NOMO-1 treated with DMSO at 0.1 percent for 48 hours (cell line): ENCODE results near the gene DIAPH3.
A peak's percentile ranks its signal among the peaks of the same experiment; 100 is the strongest.

Experiments
- DNase-seq: peaks from one replicate; lab custom pipeline; 2025; ENCODE audit not compliant: unreplicated experiment; lab: John Stamatoyannopoulos, UW

Gene DIAPH3

DNA sequence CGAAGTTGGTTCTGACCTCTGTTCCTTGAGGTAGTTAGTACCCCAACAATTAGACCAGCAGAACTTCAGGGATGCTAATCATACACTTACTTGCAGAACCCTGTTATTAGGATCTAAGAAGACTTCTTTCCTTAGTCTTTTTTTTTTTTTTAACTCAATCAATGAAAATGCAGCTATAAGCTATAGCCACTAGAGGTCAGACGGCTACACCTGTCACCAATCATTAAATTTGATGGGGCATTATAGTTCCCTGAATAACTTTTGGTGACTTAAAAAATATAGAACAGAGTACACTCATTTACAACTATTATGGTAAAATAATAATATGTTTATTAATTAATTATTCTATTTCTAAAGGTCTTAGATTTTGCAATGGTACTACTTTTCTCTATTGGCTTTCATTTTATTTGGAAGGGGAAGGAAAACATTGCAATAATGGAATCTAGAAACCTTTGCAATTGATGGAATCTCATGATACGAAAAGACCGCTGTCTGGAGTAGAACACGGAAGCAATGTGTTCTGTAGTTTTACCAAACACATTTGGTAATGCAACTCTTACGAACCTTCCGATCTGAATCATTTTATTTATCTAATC lies 483.2 kb downstream of the DIAPH3 start:
- peak; percentile 35 for DNase-seq

DNA sequence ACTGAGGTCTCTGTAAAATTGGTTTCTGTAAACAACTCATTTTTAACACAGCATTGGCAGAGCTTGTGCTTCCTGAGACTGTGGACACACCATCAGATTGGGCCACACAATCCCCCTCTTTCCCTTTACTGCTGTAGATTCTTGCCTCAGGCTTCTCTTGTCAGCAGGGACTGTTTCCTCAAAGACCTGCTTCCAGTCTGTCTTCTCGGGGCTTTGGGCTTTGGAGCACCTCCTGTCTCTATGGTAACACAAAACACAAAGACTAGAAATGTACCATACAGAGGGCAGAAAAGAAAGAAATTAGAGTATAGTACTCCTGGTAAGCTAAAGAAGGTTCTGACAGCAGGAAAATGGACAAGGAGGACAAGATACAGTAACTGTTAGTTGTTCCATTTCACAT lies 484.5 kb downstream of the DIAPH3 start:
- no peak for DNase-seq

DNA sequence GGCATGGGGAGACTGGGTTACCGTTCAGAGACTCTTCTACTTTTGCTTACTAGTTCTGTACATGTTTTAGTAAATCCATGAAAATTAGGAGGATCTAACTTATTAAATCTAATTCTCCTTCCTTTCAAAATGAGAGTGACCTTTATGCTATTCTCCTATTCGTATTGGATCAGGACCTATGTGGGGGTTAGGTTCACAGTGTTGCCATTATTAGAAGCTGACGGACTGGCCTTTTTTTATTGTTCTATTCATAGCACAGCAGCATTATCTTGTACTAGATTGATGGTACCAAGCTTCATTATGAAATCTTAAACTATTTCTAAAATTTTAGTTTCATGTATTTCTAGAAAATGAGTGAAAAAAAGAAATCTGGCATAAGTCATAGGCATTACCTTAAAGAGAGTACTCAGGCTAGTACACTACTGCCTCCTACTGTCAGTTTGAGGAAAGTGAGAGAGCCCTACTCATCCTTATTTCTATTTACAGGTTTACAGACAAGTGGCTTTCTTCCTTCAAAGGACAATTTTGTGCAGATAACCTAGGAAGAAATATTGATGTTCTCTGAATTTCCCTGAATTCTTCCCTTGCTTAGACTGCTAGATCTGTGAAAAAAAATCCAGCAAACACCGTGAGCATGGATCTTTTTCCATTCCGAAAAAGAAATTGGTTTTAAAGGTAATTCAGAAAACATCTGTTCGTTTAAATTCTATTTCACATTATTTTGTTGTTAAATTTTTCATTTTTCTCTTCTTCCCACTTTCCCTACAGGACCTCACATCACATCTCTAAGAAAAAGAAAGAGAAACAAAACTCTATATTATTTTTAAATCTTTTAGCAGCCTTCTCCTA lies 485.5 kb downstream of the DIAPH3 start:
- DNase-seq, result peak; percentile 61

DNA sequence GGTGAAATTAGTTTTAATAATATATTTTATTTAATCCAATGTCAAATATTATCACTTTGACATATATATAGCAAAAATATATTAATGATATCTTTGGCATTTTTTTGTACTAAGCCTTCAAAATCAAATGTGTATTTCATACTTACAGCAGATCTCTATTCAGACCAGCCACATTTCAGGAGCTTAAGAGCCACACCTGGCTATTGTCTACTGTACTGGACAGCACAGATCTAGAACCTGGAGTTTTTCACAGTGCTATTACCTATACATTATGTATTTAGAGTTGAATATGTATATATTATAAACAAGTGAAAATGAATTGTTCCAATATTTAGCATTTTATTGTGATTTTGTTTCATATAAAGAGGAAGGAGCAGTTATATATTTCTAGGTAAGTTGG lies 486.3 kb downstream of the DIAPH3 start:
- no peak for DNase-seq

- DNase-seq, result no peak
These were observed 489.1 kb downstream of the DIAPH3 start for GRCh38 chr13:59674616-59675015.

GRCh38 chr13:59673286-59673685 lies 490.4 kb downstream of the DIAPH3 start:
- peak; percentile 35 for DNase-seq

DNA sequence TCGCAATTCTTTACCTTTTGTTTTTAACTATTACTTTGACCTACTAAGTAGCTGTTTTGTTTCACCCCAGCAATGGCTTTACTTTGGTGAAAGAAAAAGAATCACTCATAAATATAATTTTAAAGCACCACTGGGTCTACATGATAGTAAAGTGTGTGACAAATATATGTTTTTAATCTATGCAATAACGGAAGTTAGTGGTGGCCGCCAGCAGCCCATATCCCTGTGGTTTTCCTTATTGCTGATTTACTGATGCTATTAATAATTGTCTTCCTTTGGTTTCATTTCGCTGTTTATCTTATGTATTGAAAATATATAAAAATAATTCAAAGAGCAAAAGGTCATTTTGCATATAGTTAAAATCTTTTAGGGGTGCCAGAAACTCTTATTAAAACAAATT lies 491.3 kb downstream of the DIAPH3 start:
- DNase-seq, result no peak

- DNase-seq, result no peak
These were observed 491.8 kb downstream of the DIAPH3 start for GRCh38 chr13:59671881-59672280.

GRCh38 chr13:59666504-59666903 lies 497.2 kb downstream of the DIAPH3 start:
- peak; percentile 89 for DNase-seq

GRCh38 chr13:59665732-59666131 lies 498.0 kb downstream of the DIAPH3 start:
- DNase-seq, result no peak

GRCh38 chr13:59665184-59665583 lies 498.5 kb downstream of the DIAPH3 start:
- DNase-seq, result no peak

DNA sequence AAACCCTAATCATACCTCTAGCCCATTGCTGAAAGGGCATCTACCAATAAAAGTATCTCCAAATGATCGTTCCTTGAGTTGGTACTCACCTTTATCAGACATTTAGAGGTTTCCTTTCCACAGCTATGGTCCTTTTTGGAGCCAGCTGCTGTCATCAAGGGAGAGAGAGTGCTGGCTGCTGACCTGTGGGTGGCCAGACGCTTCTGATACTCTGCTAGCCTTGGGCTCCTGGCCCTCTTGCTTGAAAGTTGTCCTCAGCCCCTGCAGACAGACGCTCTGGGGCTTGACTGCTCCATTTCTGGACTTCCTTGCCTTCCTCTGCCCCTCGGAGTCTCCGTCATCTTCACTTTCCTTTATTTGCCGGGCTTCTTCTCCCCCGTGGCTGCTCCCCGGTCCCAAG lies 499.1 kb downstream of the DIAPH3 start:
- no peak for DNase-seq

- DNase-seq, result no peak
These were observed 500.0 kb downstream of the DIAPH3 start for GRCh38 chr13:59663707-59664106.

GRCh38 chr13:59660582-59660981 lies 503.1 kb downstream of the DIAPH3 start:
- DNase-seq, result no peak

GRCh38 chr13:59659981-59660380 lies 503.7 kb downstream of the DIAPH3 start:
- DNase-seq, result no peak

DNA sequence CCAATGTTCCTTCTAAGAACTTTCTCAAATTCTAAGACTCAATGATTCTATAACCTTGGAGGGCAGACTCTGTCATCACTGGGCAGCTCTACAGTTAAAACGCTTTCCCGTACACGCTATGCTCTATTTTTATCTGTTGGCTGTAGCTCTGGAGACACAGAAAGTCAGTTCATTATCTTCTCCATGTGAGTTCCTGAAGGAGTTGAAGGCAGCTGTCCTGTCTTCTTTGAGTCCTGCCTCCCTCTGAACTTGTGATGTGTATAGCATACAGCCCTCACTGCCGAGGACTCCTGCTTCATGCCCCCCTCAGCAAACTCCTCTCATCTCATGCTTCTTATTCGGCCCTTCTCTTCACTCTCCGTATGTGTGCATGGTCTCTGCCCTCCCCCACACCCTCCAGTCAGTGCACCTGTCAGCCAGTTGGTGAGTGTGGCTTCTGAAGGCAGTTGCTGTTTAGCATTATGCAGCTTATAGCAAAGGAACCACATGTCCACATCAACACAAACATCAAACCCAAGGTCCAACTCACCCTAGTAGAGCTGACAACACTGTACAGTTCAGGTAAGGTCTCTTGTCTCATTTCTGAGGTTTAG lies 504.9 kb downstream of the DIAPH3 start:
- DNase-seq, result no peak

DNA sequence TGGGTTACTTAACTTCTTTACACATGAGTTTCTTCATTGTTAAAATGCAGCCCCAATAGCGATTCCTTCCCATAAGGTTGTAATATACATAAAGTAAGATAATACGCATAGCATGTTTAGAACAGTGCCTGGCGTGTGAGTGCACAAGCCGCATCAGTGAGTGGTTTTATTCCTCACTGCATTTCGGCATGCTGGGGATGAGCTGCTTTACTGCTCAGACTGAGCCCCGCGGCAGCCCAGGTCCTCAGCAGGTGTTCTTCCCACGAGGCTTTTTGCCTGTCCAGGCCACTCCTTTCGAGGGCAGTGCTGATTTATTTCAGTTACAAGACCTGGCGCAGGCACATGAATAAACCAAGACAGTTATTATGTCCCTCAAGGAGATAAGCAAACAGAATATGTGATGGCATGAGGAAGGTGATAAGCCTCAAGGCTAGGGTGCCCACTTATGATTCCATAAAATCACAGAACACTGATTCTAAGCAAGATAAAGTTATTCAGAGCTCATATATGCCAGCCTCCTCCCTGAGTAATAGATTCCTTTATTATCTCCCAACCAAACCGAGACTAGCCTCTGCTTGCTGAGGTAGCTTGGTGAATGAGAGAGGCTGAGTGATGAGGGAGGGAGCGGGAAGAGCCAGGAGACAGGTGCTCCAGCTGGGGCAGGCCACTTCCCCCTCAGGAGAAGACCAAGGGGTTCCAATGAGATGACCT lies 505.5 kb downstream of the DIAPH3 start:
- DNase-seq, result no peak

GRCh38 chr13:59653916-59654315 lies 509.8 kb downstream of the DIAPH3 start:
- DNase-seq, result no peak

- no peak for DNase-seq
These were observed 512.2 kb downstream of the DIAPH3 start for GRCh38 chr13:59651479-59651878.

DNA sequence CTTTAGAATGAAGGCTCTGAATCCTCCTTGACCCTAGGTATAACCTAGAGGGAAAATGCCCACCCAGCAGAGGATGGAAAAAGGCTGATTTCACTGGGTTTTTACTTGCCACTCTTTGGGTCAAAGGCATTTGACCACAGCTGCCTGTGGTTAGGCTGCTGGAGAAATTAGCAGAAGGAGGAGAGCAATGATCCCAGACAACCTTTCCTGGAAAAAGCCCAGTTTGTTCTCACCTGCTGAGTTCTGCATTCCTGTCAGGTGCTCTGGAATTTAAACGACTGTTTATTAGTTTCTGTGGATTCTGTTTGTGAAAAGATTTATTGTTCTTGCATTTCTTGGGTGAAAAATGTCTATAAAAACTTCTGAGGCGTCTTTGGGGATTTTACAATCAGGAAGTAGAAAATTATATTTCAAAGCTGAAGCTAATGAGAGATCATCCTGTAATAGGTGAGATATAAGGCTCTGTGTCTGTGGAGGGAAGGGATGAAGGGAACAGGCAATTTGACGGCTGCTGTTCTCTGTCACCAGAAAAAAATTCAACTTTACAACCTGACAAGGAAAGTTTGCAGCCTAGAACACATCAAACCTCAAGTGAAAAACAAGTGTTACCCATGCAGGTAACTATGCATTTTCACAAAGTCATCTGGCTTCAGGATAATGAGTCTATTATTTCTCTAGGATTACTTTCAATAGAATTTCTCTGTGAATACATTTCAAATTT lies 519.7 kb downstream of the DIAPH3 start:
- DNase-seq, result no peak

DNA sequence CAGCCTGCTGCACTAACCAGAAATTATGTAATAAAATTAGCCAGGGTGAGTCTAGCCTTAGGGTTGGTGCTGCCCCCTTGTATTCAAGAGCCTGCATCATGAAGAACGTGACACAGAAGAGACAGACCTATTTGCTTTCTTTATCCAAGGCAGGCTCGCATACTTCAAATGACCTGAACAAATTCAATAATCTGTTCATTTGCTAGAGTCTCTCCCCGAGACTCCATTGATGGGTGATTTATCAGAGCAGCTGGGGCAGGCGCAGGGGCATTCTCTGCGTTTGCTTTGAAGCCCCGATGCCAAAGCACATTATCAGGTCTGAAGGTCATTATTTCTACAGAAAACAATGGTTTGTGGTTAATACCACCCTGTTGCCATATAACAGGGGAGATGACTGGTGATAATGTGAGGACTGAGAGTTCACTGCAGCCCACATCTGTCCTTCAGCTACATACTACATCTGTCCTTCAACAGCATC lies 520.3 kb downstream of the DIAPH3 start:
- DNase-seq, result no peak
